ENCODE measurements around the gene PRKN.

PRKN gene

GRCh38 chr6:161547617-161548016, 1179.9 kb downstream of the PRKN start:
- TF ChIP-seq, protein P1, sequence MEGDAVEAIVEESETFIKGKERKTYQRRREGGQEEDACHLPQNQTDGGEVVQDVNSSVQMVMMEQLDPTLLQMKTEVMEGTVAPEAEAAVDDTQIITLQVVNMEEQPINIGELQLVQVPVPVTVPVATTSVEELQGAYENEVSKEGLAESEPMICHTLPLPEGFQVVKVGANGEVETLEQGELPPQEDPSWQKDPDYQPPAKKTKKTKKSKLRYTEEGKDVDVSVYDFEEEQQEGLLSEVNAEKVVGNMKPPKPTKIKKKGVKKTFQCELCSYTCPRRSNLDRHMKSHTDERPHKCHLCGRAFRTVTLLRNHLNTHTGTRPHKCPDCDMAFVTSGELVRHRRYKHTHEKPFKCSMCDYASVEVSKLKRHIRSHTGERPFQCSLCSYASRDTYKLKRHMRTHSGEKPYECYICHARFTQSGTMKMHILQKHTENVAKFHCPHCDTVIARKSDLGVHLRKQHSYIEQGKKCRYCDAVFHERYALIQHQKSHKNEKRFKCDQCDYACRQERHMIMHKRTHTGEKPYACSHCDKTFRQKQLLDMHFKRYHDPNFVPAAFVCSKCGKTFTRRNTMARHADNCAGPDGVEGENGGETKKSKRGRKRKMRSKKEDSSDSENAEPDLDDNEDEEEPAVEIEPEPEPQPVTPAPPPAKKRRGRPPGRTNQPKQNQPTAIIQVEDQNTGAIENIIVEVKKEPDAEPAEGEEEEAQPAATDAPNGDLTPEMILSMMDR (IDR thresholded peaks at IDR 0.05; ENCODE audit: poor library complexity, severe bottlenecking): no peak
- no peak for DNase-seq (ENCODE audit: low spot score)
- H3K4me1 ChIP-seq (ENCODE audit: insufficient read depth, poor library complexity, severe bottlenecking): no peaks in the 10 kb centered on the region

GRCh38 chr6:161546632-161547031, 1180.9 kb downstream of the PRKN start:
- H3K4me1 ChIP-seq (ENCODE audit: insufficient read depth, poor library complexity, severe bottlenecking): no peaks in the 10 kb centered on the region
- no peak overlapping the region for H3K4me3 ChIP-seq (ENCODE audit: severe bottlenecking)
- no peaks in the 10 kb centered on the region for H3K36me3 ChIP-seq (ENCODE audit: low read depth)
- ATAC-seq (ENCODE audit: low read depth) (no peak), DNase-seq (ENCODE audit: low spot score) (no peak)
- TF ChIP-seq, protein P1 (IDR thresholded peaks at IDR 0.05; ENCODE audit: poor library complexity, severe bottlenecking): no peak
- H3K9me3 ChIP-seq (ENCODE audit: severe bottlenecking): no peaks in the 10 kb centered on the region
- H3K27me3 ChIP-seq (ENCODE audit: insufficient read depth, poor library complexity, severe bottlenecking): no peaks in the 10 kb centered on the region
- no peak overlapping the region for H3K27ac ChIP-seq (ENCODE audit: poor library complexity, severe bottlenecking)

More at GRCh38 chr6:161547617-161548016, 1179.9 kb downstream of the PRKN start:
- no peak overlapping the region for H3K4me3 ChIP-seq (ENCODE audit: severe bottlenecking)
- H3K36me3 ChIP-seq (ENCODE audit: low read depth): no peaks in the 10 kb centered on the region
- ATAC-seq (ENCODE audit: low read depth): peak; percentile 14; the same call in 1 of the 3 replicates
- no peaks in the 10 kb centered on the region for H3K27me3 ChIP-seq (ENCODE audit: insufficient read depth, poor library complexity, severe bottlenecking)
- no peak overlapping the region for H3K27ac ChIP-seq (ENCODE audit: poor library complexity, severe bottlenecking)
- no peaks in the 10 kb centered on the region for H3K9me3 ChIP-seq (ENCODE audit: severe bottlenecking)

- ATAC-seq (ENCODE audit: low read depth) (no peak), DNase-seq (ENCODE audit: low spot score) (no peak)
- Histone ChIP-seq H3K4me1 (ENCODE audit: insufficient read depth, poor library complexity, severe bottlenecking) (no peaks in the 10 kb centered on the region), H3K9me3 (ENCODE audit: severe bottlenecking) (no peaks in the 10 kb centered on the region), H3K4me3 (ENCODE audit: severe bottlenecking) (no peak overlapping the region), H3K27ac (ENCODE audit: poor library complexity, severe bottlenecking) (no peak overlapping the region), H3K27me3 (ENCODE audit: insufficient read depth, poor library complexity, severe bottlenecking) (no peaks in the 10 kb centered on the region), H3K36me3 (ENCODE audit: low read depth) (no peaks in the 10 kb centered on the region)
- TF ChIP-seq, protein P1 (IDR thresholded peaks at IDR 0.05; ENCODE audit: poor library complexity, severe bottlenecking): no peak
These were observed 1181.8 kb downstream of the PRKN start for GRCh38 chr6:161545741-161546140.

- H3K9me3 ChIP-seq (ENCODE audit: severe bottlenecking): no peaks in the 10 kb centered on the region
- H3K4me1 ChIP-seq (ENCODE audit: insufficient read depth, poor library complexity, severe bottlenecking): no peaks in the 10 kb centered on the region
- ATAC-seq (ENCODE audit: low read depth) (no peak), DNase-seq (ENCODE audit: low spot score) (no peak)
- no peaks in the 10 kb centered on the region for H3K27me3 ChIP-seq (ENCODE audit: insufficient read depth, poor library complexity, severe bottlenecking)
- H3K36me3 ChIP-seq (ENCODE audit: low read depth): no peaks in the 10 kb centered on the region
- H3K27ac ChIP-seq (ENCODE audit: poor library complexity, severe bottlenecking): no peak overlapping the region
- no peak overlapping the region for H3K4me3 ChIP-seq (ENCODE audit: severe bottlenecking)
- TF ChIP-seq, protein P1 (IDR thresholded peaks at IDR 0.05; ENCODE audit: poor library complexity, severe bottlenecking): no peak
These were observed 1182.6 kb downstream of the PRKN start for GRCh38 chr6:161544801-161545480.

DNA sequence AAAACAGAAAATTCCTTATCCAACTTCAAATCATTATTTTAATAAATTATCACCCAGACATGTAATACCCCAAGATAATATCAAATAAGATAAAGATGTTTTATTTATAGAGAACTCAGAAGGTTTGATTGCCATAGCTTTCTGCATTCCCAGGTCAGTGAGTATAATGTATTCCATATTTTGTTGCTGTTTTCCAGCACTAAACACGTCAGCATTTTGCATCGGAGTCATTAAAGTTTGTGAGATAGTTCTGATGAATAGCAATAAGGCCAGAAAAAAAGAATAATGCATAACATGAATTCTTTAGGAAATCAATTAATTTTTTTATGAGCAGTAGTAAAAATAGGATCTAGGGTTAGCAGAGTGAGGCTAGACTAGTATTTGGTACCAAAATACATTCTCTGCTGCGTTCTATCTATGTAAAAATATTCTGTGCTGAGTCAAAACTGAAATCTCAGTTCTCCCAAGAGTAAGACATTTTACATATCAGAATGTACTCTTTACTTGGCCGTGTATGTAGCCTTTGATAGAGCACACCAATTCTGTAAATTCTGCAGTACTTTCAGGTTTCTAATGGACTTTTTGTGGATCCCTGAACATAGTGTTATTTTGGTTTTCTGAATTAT, 1183.8 kb downstream of the PRKN start:
- ATAC-seq (ENCODE audit: low read depth) (no peak), DNase-seq (ENCODE audit: low spot score) (no peak)
- H3K9me3 ChIP-seq (ENCODE audit: severe bottlenecking): no peaks in the 10 kb centered on the region
- no peaks in the 10 kb centered on the region for H3K4me1 ChIP-seq (ENCODE audit: insufficient read depth, poor library complexity, severe bottlenecking)
- no peaks in the 10 kb centered on the region for H3K27me3 ChIP-seq (ENCODE audit: insufficient read depth, poor library complexity, severe bottlenecking)
- TF ChIP-seq, protein P1 (IDR thresholded peaks at IDR 0.05; ENCODE audit: poor library complexity, severe bottlenecking): no peak
- no peak overlapping the region for H3K27ac ChIP-seq (ENCODE audit: poor library complexity, severe bottlenecking)
- no peak overlapping the region for H3K4me3 ChIP-seq (ENCODE audit: severe bottlenecking)
- H3K36me3 ChIP-seq (ENCODE audit: low read depth): no peaks in the 10 kb centered on the region
